ENCODE measurements around the gene LRRC49. TPM values are rescaled to one million over a fixed set of nuclear protein-coding genes. Genes with fewer than 3 reads are reported as not detected.

The LRRC49 gene
- total RNA-seq, 6 experiments from 2014 or later = 6.2 to 13.4 (median 10.2) TPM

DNA sequence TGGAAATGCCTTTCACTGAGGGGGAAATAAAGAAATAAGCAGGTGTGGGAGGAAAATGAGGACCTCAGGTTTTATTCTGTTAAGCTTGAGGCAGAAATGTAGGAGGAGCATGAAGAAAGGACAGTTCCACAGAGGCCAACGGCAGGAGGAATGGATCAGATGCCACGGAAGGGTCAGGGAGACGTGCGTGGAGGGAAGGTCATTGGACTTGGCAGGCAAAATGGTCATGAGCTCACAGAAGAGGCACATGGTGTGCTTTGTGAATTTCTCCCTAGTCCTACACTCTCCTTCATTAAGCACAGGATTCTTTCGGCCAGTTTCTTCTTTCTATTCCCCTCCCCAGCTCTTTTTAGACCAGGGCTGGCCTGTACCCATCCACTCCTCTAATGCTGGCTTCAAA lies 190.2 kb downstream of the LRRC49 start:
- DNase-seq = no peak
- Mint-ChIP-seq H3K4me1 (ENCODE audit: low read depth) (peaks cover 33% of the 10 kb centered on the region), H3K27ac (no peak overlapping the region), H3K4me3 (no peak overlapping the region), H3K27me3 (ENCODE audit: insufficient read depth) (peaks cover 2% of the 10 kb centered on the region), H3K36me3 (ENCODE audit: low read depth) (peaks cover 17% of the 10 kb centered on the region), H3K9me3 (peaks cover 4% of the 10 kb centered on the region)
- TF ChIP-seq, protein P1, sequence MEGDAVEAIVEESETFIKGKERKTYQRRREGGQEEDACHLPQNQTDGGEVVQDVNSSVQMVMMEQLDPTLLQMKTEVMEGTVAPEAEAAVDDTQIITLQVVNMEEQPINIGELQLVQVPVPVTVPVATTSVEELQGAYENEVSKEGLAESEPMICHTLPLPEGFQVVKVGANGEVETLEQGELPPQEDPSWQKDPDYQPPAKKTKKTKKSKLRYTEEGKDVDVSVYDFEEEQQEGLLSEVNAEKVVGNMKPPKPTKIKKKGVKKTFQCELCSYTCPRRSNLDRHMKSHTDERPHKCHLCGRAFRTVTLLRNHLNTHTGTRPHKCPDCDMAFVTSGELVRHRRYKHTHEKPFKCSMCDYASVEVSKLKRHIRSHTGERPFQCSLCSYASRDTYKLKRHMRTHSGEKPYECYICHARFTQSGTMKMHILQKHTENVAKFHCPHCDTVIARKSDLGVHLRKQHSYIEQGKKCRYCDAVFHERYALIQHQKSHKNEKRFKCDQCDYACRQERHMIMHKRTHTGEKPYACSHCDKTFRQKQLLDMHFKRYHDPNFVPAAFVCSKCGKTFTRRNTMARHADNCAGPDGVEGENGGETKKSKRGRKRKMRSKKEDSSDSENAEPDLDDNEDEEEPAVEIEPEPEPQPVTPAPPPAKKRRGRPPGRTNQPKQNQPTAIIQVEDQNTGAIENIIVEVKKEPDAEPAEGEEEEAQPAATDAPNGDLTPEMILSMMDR (IDR thresholded peaks at IDR 0.05) = no peak

DNA sequence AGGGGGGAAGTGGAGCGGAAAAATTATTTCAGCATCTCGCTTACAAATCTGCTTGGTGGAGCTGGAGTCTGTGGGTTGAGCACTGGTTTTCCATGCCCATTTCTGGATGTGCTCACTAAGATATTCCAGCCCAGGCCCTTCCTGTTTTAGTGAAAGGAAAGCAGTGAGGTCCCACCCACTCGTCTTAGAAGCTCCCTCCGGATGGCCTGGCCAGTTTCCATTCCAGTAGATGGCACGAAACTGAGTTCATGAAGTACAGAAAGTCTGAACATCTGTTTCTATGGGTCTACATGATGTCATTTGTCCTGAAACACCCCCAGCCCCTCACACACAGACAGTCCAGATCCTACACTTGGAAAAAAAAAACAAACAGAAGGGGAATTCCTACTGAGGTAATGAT lies 190.7 kb downstream of the LRRC49 start:
- H3K4me1 Mint-ChIP-seq (ENCODE audit: low read depth) = peaks cover 30% of the 10 kb centered on the region
- H3K9me3 Mint-ChIP-seq = peaks cover 6% of the 10 kb centered on the region
- no peak overlapping the region for H3K4me3 Mint-ChIP-seq
- no peak overlapping the region for H3K27ac Mint-ChIP-seq
- peaks cover 2% of the 10 kb centered on the region for H3K27me3 Mint-ChIP-seq (ENCODE audit: insufficient read depth)
- no peak for DNase-seq
- TF ChIP-seq, protein P1 (IDR thresholded peaks at IDR 0.05) = no peak
- H3K36me3 Mint-ChIP-seq (ENCODE audit: low read depth) = peaks cover 17% of the 10 kb centered on the region

DNA sequence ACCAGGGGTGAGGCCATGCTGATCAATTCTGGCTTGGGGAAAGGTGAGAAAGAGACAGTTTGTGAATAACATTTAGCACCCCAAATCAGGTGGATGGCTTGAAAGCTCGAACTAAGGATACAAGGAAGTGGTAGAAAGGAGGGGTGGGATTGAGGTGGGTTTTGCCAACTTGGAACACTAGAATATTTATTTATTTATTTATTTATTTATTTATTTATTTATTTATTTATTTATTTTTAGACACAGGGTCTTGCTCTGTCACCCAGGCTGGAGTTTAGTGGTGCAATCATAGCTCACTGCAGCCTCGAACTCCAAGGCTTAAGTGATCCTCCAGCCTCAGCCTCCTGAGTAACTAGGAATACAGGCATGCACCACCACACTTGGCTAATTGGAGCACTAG lies 191.6 kb downstream of the LRRC49 start:
- no peak for DNase-seq
- Mint-ChIP-seq H3K36me3 (ENCODE audit: low read depth) (peaks cover 17% of the 10 kb centered on the region), H3K9me3 (peaks cover 13% of the 10 kb centered on the region), H3K27me3 (ENCODE audit: insufficient read depth) (peaks cover 2% of the 10 kb centered on the region), H3K4me1 (ENCODE audit: low read depth) (peaks cover 21% of the 10 kb centered on the region), H3K4me3 (no peak overlapping the region), H3K27ac (no peak overlapping the region)
- TF ChIP-seq, protein P1 (IDR thresholded peaks at IDR 0.05) = no peak

DNA sequence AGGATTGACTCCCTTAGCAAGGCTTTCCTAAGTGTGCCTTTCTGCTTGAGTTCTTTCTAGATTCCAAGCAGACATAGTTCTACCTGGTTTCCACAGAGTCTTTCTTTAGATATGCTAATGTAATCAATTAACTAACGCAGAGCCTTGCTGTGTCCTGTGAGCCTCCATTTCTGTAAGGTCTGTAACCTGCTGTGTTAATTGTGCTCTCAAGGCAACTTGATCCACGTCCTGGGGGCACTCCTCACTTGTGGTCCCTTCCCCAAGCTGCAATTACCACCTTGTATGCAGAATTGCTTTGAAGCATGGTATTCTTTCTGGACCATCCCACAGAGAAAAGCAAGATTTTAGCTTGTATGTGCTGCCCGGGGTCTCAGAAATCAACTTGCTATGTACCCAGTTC lies 193.2 kb downstream of the LRRC49 start:
- peaks cover 17% of the 10 kb centered on the region for H3K36me3 Mint-ChIP-seq (ENCODE audit: low read depth)
- peaks cover 5% of the 10 kb centered on the region for H3K4me1 Mint-ChIP-seq (ENCODE audit: low read depth)
- TF ChIP-seq, protein P1 (IDR thresholded peaks at IDR 0.05) = no peak
- H3K9me3 Mint-ChIP-seq = peaks cover 13% of the 10 kb centered on the region
- no peak overlapping the region for H3K27ac Mint-ChIP-seq
- no peak overlapping the region for H3K4me3 Mint-ChIP-seq
- DNase-seq = no peak
- H3K27me3 Mint-ChIP-seq (ENCODE audit: insufficient read depth) = peaks cover 2% of the 10 kb centered on the region

DNA sequence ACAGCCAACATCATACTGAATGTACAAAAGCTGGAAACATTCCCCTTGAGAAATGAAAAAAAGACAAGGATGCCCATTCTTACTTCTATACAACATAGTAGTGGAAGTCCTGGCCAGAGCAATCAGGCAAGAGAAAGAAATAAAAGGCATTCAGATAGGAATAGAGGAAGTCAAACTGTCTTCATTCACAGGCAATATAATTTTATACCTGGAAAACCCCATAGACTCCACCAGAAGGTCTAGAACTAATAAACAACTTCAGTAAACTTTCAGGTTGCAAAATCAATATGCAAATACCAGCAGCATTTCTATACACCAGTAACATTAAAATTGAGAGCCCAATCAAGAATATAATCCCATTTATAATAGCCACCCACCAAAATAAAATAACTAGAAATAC lies 195.5 kb downstream of the LRRC49 start:
- H3K9me3 Mint-ChIP-seq = peaks cover 13% of the 10 kb centered on the region
- peaks cover 12% of the 10 kb centered on the region for H3K36me3 Mint-ChIP-seq (ENCODE audit: low read depth)
- TF ChIP-seq, protein P1 (IDR thresholded peaks at IDR 0.05) = no peak
- peaks cover 17% of the 10 kb centered on the region for H3K4me1 Mint-ChIP-seq (ENCODE audit: low read depth)
- H3K27ac Mint-ChIP-seq = no peak overlapping the region
- DNase-seq = no peak
- peaks cover 2% of the 10 kb centered on the region for H3K27me3 Mint-ChIP-seq (ENCODE audit: insufficient read depth)
- no peak overlapping the region for H3K4me3 Mint-ChIP-seq

DNA sequence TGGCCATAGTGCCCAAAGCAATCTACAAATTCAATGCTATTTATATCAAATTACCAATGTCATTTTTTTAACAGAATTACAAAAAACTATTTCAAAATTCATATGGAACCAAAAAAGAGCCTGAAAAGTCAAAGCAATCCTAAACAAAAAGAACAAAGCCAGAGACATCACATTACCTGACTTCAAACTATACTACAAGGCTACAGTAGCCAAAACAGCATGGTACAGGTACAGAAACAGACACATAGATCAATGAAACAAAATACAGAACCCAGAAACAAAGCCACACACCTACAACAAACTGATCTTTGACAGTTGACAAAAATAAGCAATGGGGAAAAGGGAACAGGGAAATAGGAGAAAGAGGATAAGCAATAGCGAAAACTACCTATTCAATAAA lies 196.1 kb downstream of the LRRC49 start:
- no peak for DNase-seq
- Mint-ChIP-seq H3K9me3 (peaks cover 13% of the 10 kb centered on the region), H3K27me3 (ENCODE audit: insufficient read depth) (peaks cover 2% of the 10 kb centered on the region), H3K4me1 (ENCODE audit: low read depth) (peaks cover 23% of the 10 kb centered on the region), H3K4me3 (no peak overlapping the region), H3K27ac (no peak overlapping the region), H3K36me3 (ENCODE audit: low read depth) (peaks cover 12% of the 10 kb centered on the region)
- TF ChIP-seq, protein P1 (IDR thresholded peaks at IDR 0.05) = no peak
